HG03097 (cell line): ENCODE data around the gene TGFBI.

Source experiments
- ATAC-seq: cut with Tn5 transposase; IDR thresholded peaks from one replicate; pipeline ENCODE4 v1.9.1; 2021; ENCODE audit not compliant: unreplicated experiment, low FRiP score

TGFBI gene

DNA sequence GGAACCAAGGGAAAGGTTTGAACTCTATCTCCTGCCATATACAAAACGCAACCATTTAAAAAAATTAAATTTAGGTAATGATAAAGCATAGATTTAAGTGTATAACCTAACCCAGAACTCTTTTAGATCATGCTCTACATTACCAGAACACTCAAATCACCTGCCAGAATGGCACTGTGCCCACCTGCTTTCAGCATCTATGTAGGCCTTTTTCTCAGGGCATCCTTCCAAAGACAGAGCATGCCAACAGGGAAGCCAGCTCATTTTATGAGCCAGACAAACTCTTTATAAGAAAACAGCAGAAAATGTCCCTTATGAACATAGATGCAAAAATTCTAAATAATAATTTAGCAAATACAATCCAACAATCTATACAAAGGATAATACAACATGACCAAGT, 55.9 kb downstream of the TGFBI start:
- no peak for ATAC-seq

DNA sequence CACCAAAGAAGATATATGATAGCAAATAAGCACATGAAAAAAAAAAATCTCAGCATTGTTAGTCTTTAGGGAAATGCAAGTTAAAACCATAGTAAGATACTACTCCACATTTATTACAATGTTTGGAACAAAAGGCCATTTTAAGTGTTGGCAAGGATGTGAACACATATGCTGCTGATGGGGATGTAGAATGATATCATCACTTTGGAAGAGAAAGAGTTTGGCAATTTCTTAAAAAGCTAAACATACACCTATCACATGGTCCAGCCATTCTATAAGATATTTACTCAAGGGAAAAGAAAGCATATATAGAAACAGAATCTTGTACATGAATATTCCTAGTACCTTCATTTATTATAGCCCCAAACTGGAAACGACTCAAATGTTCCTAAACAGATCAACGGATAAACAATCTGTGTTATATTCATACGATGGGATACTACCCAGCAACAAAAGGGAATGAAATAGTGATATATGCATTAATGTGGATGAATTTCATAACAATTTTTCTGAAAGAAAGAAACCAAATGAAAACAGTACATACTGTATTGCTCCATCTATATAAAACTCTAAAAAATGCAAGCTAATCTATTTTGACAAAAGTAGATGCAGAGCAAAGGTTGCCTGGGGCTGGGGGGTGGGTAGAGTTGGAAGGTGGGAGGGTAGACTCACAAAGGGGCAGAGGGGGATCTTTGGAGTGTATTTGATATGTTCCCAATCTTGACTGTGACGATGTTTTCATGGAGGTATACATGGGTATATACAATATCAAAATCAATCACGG, 58.2 kb downstream of the TGFBI start:
- no peak for ATAC-seq

DNA sequence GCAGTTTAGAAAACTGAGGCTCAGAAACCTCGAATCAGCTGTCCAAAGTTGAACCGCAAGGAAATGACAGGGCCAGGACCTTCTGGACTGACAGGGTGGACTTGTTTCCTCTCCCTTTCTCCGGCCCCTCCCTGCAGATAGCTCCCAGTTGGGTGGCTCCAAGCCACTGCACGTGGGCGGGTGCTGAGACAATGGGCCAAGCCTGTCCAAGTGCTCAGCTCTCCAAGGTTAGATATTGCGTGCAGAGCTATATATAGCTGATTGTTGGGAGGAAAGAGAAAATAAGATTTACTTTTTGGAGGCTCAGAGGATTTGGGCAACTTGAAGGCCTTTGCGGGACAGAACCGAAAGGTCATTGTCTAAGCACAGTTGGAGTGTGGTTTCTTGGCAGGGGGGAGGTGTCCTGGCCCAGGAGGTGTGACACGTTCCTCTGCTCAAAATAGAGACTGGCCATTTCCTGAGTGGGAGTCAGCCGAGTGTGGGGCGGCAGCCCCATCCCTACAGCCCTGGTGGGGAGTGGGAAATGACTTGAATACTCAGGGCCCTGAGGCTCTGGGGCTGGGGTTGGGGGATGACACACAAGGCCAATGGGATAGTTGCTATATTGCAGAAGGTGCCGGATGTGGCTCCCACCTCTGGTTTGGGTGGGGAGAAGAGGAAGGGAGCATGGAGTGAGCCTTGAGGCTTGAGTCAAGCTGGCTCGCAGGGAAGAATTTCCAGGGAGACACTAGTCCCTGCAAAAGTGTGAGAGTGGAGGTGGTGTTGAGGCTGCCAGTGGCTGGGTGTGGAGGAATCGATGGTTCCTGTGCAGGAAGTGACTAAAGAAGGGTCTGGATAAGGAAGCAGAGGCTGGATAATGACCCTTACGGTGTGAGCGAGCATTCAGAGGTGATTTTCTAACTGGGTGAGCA, 59.4 kb downstream of the TGFBI start:
- no peak for ATAC-seq

DNA sequence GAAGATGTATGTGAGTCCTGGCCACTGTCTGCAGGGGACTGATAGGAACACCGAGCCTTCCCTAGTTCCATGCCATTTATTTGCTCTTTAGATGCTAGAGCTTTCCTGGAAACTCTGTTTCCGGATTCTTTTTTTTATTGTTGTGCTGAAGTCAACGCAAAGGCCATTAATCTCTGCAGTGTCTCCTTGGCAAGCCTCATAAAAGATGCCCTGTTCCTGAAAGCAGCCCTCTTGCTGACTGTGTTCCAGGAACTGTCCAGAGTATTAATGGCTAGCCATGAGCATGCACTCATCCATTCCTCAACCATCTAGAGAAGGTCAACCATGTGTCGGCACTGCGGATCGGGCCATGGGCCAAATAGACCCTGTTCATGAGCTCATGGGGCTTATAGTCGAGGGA, 61.0 kb downstream of the TGFBI start:
- ATAC-seq: no peak

DNA sequence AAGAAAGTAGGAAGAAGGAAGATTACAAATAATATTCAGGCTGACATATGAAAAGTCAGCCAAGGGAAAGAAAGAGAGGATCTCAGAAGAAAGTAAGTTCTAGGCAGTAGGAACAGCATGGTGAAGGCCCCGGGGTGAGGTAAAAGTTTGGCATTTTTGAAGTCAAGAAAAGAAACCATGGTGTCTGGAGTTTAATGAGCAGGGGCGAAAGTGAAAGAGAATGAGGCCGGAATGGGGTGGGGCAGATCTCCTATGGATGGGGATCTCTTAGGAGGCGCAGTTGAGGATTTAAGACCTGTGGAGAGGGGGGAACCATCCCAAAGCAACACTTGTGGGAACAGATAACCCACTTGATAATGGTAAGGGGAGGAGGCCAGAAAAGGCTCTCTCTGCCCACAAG, 61.5 kb downstream of the TGFBI start:
- ATAC-seq: no peak

DNA sequence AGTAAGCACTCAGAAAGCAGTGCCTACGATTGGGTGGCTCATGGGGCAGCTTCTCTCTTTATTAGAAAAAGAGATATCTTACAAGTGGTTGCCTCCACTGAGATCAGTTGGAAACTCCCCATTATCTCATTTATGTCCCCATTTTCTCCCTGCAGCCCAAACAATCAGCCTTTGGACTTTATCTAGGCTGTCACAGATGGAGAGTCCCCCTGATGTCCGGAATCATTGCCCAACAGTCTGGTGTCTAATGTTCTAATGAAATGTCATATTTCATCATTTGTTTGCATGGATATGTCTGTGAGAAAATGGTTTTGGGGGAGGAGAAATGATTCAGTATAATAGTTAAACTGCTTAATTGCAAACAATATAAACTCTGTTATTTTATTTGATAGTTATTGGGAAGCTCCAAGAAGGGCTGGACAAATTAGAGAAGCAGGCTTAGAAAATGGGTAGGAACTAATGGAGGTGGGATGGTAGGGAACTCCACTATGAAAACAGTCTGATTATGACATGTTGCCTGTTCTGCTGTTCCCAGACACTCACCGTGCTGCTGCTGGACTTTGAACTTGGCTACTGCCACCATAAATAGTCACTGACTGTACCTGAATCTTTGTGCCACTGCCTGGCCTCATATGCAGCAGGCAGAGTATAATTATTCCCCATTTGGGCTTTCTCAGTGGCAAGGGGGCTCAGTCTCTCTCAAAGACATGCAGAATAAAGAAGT, 65.6 kb downstream of the TGFBI start:
- no peak for ATAC-seq

DNA sequence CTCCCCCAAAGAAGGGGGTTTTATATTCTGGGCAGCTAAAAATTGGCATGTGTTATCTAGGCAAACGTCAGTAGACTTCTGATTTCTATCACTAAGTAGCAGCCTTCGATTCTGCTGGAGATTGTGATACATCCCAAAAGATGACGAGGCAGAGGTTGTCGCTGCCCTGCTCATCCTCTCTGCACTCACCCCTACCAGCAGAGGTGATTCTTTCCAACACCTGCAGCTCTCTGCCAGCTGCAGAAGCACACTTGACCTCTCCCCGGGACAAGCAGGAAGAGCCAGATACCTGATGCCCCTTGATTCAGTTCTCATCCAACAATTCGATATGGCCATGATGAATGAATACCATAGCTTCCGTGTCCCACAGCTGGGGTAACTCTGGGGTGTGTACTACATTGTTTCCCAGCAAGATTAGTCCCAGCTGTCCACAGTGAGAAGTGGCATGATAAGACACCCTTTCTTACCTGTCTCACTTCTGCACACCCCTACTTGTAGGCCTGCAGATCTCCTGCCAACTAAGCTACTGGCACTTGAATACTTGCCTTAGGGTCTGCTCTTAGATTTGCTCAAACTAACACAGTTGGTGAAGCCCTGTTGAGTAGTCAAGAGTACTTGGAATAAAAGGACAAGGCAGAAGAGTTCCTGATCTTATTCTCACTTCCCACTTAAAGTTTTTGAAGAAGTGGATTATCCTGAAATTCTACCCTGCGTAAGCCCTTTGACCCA, 66.3 kb downstream of the TGFBI start:
- no peak for ATAC-seq

DNA sequence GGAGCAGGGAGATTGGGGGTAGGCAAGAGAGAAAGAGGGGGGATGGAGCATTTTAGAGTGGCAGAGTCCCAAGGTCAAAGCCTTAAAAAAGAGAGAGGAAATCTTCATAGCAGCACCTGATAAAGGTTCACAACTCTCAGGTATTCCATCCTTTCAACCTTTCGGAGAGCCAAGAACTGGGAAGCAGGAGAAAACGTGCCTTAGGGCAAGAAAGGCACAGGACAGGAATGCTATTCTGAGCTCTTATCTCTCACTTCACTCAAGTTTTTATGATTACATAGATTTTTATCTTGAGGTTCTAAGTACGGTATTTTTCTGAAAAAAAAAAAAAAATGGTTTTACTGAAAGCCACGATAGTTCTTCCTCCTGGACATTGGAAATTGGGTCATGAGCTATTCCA, 69.4 kb downstream of the TGFBI start:
- ATAC-seq: no peak

DNA sequence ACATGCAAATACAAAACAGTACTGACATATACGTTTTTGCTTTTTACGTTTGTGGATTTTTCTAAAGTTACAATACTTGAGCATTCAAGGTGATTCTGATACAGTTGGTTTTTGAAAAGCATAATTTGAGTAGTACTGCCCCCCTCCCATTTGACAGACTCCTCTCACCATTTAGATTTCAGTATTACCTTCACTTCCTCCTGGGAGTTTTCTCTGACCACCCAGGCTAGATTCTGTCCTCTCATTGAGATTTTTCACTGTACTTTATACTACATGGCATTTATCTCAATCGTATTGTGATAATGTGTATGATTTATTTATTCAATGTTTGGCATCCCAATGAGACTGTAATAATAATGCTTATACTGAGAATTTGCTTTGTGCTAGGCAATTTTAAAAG, 71.1 kb downstream of the TGFBI start:
- ATAC-seq: no peak

DNA sequence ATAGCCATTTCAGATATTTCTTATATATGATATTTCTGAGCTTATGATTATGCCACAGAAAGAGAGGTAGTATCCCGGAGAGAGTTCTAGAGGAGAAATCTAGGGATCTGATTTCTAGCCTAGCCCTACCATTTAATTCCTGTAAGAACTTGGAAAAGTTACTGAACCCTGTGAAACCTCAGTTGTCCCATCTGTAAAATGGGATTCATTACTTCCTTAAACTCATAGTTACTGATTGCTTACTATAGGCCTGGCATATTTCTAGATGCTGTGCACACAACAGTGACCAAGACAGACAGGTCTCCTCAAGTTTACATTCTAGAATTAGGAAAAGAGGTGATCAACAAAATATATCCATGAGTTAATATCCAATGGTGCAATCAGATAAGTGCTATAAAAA, 73.1 kb downstream of the TGFBI start:
- no peak for ATAC-seq

DNA sequence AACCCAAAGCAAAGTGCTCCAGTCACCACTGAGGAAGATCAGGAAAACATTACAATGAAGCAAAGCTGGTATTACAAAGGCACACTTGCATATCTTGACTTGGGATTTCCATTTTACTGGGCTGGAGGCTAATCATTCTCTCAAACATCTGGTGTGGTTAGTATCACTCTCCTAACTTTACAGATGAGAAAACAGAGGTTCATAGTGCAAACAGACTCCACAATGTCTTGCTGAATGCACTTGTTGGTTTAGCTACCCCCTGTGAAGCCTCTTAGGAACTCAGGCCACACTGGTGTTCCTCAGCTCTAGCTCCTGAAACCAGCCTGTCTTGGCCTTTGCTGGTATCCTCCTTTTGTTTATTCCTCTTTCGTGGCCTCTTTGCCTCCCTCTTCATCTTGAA, 74.3 kb downstream of the TGFBI start:
- peak; percentile 81 for ATAC-seq

DNA sequence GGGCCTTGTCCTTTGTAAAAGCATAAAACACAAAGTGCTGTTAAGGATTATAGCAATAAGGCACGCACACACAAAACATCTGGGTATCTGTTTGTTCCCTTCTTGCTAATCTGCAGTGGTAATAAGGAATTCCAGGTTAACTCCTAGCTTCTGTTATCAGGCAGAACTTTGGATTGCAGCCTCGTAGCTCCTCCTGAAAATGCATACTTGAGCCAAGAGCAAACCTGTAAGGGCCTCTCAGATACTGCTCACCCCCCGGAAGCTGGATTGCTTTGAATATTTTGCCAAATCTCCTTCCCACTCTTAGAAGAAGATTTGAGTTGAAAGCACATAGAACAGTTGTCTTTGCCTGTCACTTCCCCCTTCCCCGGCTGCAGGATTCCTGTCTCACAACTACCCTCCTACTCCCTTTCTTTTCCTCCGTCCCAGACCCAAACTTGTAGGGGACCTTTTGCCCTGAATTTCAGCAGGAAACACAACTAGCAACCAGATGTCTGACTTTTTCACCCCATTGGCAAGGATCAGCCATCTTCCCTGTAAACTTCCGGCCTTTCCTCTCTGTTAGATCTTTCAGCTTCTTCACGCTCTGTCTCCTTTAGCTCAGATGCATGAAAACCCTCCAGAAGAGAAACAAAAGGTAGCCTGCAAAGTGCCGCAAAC, 75.6 kb downstream of the TGFBI start:
- no peak for ATAC-seq

DNA sequence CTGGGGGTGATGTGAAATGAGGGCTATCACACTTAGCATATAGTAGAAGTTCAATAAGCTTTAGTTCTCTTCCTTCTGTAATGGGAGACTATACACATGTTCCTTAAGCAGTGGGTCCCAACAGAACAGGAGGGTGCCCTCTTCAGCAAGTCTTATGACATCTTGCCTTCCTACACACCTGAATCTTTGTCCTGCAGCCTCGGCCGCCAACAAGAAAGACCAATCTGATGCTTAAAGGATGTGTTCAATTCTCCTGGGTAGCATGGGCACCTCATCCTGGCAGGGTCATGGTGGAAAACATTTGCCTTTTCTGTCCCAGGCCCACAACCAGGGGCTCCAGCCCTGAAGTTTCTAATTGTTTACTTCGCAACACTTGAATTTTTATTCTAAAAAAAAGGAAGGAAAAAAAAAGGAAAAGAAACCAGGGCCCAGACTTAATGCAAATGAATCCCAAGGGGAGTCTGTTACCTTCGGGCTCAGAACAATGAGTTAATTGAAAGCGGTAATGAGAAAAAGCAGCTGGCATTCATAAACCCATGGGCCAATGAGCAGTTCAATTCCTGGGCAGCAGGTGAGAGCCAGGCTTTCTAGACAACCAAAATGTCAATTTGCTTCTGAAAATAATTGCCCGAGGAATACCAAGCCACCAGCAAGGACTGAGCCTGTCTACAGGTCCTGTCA, 77.7 kb downstream of the TGFBI start:
- no peak for ATAC-seq

DNA sequence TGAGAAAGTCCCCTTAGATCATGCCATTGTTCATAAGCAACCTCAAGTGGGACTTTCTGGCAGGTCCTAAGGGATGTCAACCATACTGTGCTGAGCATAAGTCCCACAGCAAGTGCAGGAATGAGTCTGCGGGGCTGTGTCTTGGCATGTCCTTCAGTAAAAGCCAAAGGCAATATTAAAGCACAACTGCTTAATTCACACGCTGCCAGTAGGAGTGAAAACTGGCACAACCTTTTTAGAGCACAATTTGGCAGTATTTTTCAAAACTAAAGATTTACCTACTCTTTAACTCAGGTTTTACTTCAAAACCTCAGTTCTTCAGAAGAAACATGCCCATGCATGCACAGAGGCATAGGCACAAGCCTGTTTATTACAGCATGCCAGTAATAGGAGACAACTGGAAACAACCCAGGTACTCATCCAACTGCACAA, 79.4 kb downstream of the TGFBI start:
- peak; percentile 61 for ATAC-seq

DNA sequence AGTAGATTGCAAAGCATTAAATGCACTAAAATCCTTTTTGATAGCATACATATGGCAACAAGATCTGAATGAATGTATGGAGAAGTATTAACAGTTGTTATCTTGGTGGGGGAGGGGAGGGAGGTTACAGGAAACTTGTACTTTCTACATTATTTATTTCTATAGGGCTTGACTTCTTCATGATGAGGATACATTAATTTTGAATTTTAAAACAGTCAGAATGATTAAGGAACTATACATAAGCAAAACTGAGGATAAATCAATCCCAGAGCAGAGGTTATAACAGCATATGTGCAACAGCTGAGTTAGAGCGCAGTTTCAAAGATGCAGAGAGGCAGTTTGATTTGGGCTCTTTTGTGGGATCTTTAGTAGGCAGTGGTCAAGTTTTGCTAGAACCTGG, 80.0 kb downstream of the TGFBI start:
- ATAC-seq: no peak

DNA sequence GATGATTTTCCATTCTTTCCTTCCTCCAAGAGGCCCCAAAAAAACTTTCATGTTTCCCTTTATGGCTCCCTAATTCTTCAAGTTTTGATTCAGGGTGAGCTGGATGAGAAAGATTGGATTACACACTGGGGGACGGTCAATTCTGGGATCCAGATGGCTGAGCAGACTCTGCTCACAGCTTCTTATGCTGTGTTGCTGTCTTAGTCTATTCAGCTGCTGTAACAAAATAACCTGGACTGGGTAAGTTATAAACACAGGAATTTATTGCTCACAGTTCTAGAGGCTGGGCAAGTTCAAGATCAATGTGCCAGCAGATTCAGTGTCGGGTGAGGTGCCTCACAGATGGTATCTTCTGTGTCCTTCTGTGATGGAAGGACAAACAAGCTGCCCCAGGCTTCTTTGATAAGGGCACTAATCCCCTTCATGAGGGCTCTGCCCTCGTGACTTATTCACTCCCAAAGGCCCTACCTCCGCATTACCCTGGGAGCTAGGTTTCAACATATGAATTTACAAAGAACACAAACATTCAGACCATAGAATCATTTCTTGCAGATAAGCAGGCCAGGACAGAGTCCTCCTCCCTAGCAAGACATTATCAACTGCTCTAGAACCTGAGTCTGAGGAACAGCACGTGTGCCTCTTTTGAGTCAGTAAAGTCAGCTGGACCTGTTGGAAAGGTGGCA, 80.8 kb downstream of the TGFBI start:
- ATAC-seq: no peak
